Omental fat pad (tissue), 4 donors: ENCODE data around the gene VIPR2. TPM values are rescaled to one million over a fixed set of nuclear protein-coding genes. Genes with fewer than 3 reads are reported as not detected.
"Not testable (repeated sequence)": the region's sequence is repeated elsewhere in the genome, so short reads cannot be mapped to it uniquely, and the experiment has no call there.

ENCODE experiments used
- ATAC-seq: fragments of 150-250 bp; one replicate; pipeline ENCODE4 v1.9.1; 2016; ENCODE audit warnings: mild to moderate bottlenecking, moderate library complexity; ENCODE audit not compliant: low FRiP score
- DNase-seq: peaks from one replicate; pipeline ENCODE4 v3.0.0-alpha.2; 2019; ENCODE audit warnings: low spot score
- total RNA-seq, 4 donors: library from RNA; depleted of rRNA; stranded (reverse); fragments of >200 nt; gene quantifications; one replicate each; pipeline ENCODE4 v1.1.0, GENCODE V29; 2016
- TF ChIP-seq, protein P1 (sequence below), 3 donors: fragments of 450-650 bp; IDR thresholded peaks; one replicate each; pipeline ENCODE4 v1.5.1; 2016 to 2017; ENCODE audit warnings: antibody characterized with exemption in 3 of 3, mild to moderate bottlenecking in 3 of 3, moderate library complexity in 2 of 3

VIPR2 gene
- total RNA-seq, 4 donors from 2014 or later: 3.6 to 71.0 (median 24.6) TPM

DNA sequence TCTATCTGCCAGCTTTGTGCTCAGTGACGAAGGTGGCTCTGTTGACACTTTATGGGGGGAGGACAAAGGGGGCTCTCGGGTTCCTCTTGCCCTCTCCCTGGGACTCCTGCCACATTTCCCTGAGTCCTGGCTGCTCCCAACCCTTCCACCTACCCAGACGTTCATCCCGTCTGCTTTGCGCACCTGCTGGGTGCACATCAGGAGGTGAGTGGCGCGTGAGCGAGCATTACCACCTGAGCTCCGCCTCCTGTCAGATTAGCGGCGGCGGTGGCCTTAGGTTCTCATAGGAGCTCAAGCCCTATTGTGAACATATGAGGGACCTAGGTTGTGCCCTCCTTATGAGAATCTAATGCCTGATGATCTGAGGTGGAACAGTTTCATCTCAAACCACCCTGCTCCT is 151.1 kb downstream of the VIPR2 start:
- ATAC-seq (no peak), DNase-seq (no peak)
- TF ChIP-seq, protein P1, sequence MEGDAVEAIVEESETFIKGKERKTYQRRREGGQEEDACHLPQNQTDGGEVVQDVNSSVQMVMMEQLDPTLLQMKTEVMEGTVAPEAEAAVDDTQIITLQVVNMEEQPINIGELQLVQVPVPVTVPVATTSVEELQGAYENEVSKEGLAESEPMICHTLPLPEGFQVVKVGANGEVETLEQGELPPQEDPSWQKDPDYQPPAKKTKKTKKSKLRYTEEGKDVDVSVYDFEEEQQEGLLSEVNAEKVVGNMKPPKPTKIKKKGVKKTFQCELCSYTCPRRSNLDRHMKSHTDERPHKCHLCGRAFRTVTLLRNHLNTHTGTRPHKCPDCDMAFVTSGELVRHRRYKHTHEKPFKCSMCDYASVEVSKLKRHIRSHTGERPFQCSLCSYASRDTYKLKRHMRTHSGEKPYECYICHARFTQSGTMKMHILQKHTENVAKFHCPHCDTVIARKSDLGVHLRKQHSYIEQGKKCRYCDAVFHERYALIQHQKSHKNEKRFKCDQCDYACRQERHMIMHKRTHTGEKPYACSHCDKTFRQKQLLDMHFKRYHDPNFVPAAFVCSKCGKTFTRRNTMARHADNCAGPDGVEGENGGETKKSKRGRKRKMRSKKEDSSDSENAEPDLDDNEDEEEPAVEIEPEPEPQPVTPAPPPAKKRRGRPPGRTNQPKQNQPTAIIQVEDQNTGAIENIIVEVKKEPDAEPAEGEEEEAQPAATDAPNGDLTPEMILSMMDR (IDR thresholded peaks at IDR 0.05): no peak

DNA sequence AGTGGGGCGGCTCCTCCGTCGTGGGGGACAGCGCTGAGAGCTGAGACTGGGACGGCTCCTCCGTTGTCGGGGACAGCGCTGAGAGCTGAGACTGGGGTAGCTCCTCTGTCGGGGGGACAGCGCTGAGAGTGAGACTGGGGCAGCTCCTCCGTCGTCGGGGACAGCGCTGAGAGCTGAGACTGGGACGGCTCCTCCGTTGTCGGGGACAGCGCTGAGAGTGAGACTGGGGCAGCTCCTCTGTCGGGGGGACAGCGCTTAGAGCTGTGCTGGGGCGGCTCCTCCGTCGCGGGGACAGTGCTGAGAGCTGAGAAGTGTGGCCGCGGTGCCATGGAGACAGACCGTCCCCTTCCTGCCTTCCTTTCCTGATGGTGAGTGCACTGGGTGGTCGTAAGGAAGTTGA is 151.9 kb downstream of the VIPR2 start:
- DNase-seq (no peak), ATAC-seq (no peak)
- TF ChIP-seq, protein P1 (IDR thresholded peaks at IDR 0.05): no peak

DNA sequence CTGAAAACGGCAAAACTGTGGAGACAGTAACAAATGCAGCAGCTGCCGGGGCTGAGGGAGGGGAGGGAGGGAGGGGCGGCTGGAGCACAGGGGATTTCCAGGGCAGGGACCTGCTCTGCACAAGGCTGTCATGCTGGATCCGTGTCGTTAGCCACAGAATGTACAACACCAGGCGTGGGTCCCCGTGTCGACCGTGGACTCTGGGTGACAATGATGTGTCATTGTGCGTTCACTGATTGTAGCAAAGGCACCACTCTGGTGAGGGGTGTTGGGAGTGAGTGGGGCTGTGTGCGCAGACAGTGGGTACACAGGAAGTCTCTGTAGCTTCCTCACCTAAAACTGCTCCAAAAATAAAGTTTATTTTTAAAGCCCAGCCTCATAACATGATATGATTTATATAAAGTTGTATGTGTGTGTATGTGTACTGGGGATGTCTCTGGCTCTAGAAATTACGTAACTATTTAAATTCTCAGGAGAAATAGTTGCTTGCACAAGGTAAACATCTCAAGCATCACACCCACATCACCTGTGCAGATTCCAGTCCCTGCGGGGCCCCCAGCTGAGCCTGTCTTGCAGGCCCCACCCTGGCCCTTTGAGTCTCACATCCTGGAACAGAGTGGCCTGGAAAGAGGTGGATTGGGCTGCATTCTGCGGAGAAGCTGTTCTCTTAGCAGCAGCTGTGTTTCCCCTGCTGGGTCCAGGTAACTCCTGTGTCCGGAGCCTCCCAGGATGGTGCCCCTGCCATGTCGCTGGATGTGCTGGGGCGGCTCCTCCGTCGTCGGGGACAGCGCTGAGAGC is 152.6 kb downstream of the VIPR2 start:
- no peak for ATAC-seq
- no peak for DNase-seq
- TF ChIP-seq, protein P1 (IDR thresholded peaks at IDR 0.05): no peak

DNA sequence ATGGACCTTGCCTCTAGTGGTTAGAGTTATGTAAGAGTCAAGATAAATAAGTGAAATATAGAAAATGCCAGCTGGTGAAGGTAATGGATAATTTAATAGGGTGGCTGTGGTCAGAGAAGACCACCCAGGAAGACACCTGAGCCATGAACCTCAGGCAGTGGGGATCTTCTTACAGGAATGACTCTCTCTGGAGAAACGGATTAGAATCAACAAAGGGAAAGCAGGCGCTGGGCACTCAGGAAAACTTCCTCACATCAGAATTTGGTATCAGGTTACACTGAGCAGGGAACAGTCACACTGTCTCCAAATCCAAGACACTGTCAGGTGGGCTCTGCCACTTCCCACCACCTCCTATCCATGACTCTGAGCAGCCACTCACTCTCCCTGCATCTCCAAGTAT is 155.7 kb downstream of the VIPR2 start:
- no peak for ATAC-seq
- DNase-seq: no peak
- TF ChIP-seq, protein P1 (IDR thresholded peaks at IDR 0.05): no peak

DNA sequence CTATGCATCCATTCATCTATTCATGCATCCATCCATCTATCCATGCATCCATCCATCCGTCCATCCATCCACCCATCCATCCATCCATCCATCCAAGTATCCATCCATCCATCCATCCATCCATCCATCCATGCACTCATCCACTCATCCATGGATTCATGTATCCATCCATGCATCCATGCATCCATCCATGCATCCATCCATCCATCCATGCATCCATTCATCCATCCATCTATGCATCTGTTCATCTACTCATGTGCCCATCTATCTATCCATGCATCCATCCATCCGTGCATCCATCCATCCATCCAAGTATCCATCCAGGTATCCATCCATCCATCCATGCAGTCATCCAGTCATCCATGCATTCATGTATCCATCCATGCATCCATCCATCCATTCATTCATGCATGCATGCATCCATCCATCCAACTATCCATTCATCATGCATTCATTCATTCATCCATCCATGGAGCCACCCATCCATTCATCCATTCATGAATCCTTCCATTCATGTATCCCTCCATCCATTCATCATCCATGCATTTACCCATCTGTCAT is 156.3 kb downstream of the VIPR2 start:
- DNase-seq (no peak), ATAC-seq (no peak)
- TF ChIP-seq, protein P1 (IDR thresholded peaks at IDR 0.05): no peak

DNA sequence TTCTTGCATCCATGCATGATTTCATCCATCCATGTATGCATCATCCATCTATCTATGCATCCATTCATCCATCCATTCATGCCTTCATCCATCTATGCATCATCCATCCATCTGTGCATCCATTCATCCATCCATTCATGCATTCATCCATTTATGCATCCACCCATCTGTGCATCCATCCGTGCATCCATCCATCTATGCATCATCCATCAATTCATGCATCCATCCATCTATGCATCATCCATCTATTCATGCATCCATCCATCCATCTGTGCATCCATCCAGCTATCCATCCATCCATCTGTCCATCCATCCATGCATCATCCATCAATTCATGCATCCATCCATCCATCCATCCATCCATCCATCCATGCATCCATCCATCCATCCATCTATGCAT is 157.0 kb downstream of the VIPR2 start:
- TF ChIP-seq, protein P1 (IDR thresholded peaks at IDR 0.05): no peak
- no peak for ATAC-seq
- no peak for DNase-seq

DNA sequence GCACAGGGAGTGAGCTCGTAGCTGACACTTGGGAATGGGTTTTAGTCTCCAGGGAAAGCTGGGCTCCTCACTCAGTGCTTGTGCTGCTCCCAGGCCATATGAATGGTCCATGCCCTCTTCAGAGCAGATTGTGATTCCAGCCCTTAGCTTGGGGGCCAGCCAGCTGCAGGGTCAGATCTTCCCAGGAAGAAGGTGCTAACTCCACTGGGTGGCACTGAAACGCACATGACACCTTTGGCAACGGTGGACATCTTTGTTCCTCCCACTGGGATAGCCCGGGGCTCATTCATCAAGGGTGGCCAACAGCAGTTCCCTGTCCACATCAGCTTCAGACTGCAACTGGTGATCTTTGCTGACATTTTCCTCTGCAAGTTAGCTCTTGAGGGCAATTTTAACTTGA is 159.1 kb downstream of the VIPR2 start:
- DNase-seq: no peak
- TF ChIP-seq, protein P1 (IDR thresholded peaks at IDR 0.05): no peak
- ATAC-seq: no peak

DNA sequence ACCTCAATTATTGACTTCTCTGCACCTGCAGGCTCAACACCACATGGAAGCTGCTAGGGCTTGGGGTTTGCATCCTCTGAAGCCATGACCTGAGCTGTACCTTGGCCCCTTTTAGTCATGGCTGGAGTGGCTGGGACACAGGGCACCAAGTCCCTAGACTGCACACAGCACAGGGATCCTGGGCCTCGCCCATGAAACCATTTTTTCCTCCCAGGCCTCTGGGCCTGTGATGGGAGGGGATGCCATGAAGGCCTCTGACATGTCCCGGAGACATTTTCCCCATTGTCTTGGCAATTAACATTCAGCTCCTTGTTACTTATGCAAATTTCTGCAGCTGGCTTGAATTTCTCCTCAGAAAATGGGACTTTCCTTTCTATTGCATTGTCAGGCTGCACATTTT is 160.7 kb downstream of the VIPR2 start:
- not testable (repeated sequence) for DNase-seq, ATAC-seq

DNA sequence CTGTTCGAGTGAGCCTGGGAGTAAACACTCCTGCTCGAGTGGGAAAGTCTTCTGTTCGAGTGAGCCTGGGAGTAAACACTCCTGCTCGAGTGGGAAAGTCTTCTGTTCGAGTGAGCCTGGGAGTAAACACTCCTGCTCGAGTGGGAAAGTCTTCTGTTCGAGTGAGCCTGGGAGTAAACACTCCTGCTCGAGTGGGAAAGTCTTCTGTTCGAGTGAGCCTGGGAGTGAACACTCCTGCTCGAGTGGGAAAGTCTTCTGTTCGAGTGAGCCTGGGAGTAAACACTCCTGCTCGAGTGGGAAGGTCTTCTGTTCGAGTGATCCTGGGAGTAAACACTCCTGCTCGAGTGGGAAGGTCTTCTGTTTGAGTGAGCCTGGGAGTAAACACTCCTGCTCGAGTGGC is 162.6 kb downstream of the VIPR2 start:
- not testable (repeated sequence) for DNase-seq, ATAC-seq
